ENCODE measurements around the gene PRR5L.
A peak's percentile ranks its signal among the peaks of the same experiment; 100 is the strongest.

PRR5L gene

DNA sequence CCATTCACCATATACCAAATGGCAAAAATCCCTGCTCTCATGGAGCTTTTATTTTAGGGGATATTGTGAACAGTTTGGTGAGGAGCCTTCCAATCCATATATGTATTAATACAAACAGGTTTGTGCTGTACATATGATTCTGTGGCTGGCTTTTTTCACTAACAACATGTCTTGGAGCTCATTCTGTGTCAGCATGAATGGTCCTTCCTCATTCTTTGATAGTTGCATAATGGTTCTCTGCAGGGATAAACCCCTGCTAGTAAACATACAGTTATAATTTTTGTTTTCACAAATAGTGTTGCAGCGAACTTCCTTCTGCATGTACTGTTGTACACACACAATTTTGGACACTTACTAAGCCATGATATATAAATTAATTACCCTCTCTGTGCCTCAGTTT is 8.3 kb downstream of the PRR5L start:
- no peaks in the 10 kb centered on the region for H3K79me1 ChIP-seq (ENCODE audit: low read length)
- no peak overlapping the region for H3K23ac ChIP-seq (ENCODE audit: low read length)
- H3K4ac ChIP-seq (ENCODE audit: low read depth, low read length) = no peak overlapping the region
- H3K4me3 ChIP-seq (ENCODE audit: low read depth, low read length) = no peak overlapping the region
- no peak overlapping the region for H2AFZ ChIP-seq (ENCODE audit: insufficient read depth, low read length, poor library complexity)
- no peaks in the 10 kb centered on the region for H3K79me2 ChIP-seq (ENCODE audit: control insufficient read depth, insufficient read depth, low read length, poor library complexity)
- H3K14ac ChIP-seq (ENCODE audit: low read length) = no peak overlapping the region
- no CpG with 5 or more reads among the region's 1 CpG for WGBS (ENCODE audit: extremely low coverage, insufficient coverage, insufficient read length)
- H3K27me3 ChIP-seq (ENCODE audit: insufficient read depth, low read length) = no peaks in the 10 kb centered on the region
- H3K27ac ChIP-seq (ENCODE audit: low read depth, low read length) = no peak overlapping the region
- no peak overlapping the region for H3K18ac ChIP-seq (ENCODE audit: low read length)
- H3K9ac ChIP-seq (ENCODE audit: low read length) = no peak overlapping the region
- no peak overlapping the region for H3K4me2 ChIP-seq (ENCODE audit: low read length)
- H2AK5ac ChIP-seq (ENCODE audit: low read length) = no peak overlapping the region
- no peak overlapping the region for H2BK120ac ChIP-seq (ENCODE audit: insufficient read depth, low read length, poor library complexity)
- H4K12ac ChIP-seq (ENCODE audit: low read depth, low read length) = no peak overlapping the region
- no peaks in the 10 kb centered on the region for H3K9me3 ChIP-seq (ENCODE audit: insufficient read depth, low read depth, low read length)
- peaks cover 0 to 3% of the 10 kb centered on the region in 2 experiments for H3K4me1 ChIP-seq (ENCODE audit: control insufficient read depth in 1 of 2, insufficient read depth in 2 of 2, low read length in 2 of 2)
- peak in 1 of 2 donors; percentile 8 for DNase-seq
- no peak overlapping the region for H2BK12ac ChIP-seq (ENCODE audit: low read length)
- no peak overlapping the region for H4K91ac ChIP-seq (ENCODE audit: low read depth, low read length)
- H3K36me3 ChIP-seq (ENCODE audit: control insufficient read depth in 1 of 2, insufficient read depth in 2 of 2, low read length in 2 of 2) = no peaks in the 10 kb centered on the region
- H2BK5ac ChIP-seq (ENCODE audit: low read depth, low read length, poor library complexity) = no peak overlapping the region
- H4K8ac ChIP-seq (ENCODE audit: low read depth, low read length) = no peak overlapping the region

DNA sequence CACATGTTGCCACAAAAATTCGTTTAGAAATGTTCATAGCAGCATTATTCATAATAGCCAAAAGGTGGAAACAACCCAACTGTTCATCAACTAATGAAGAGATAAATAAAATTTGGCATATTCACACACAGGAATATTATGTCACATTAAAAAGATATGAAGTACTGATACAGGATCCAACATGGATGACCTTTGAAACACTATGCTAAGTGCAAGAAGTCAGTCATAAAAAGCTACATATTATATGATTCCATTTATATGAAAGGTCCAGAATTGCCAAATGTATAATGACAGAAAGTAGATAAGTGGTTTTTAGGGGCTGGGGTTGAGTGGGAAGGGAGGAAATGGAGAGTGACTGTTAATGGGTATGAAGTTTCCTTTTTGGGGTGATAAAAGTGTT is 9.0 kb downstream of the PRR5L start:
- no peak overlapping the region for H3K18ac ChIP-seq (ENCODE audit: low read length)
- H3K4me1 ChIP-seq (ENCODE audit: control insufficient read depth in 1 of 2, insufficient read depth in 2 of 2, low read length in 2 of 2) = peaks cover 0 to 3% of the 10 kb centered on the region in 2 experiments
- no peak overlapping the region for H3K27ac ChIP-seq (ENCODE audit: low read depth, low read length)
- no peak overlapping the region for H4K91ac ChIP-seq (ENCODE audit: low read depth, low read length)
- H3K9me3 ChIP-seq (ENCODE audit: insufficient read depth, low read depth, low read length) = no peaks in the 10 kb centered on the region
- no peaks in the 10 kb centered on the region for H3K79me2 ChIP-seq (ENCODE audit: control insufficient read depth, insufficient read depth, low read length, poor library complexity)
- no peaks in the 10 kb centered on the region for H3K36me3 ChIP-seq (ENCODE audit: control insufficient read depth in 1 of 2, insufficient read depth in 2 of 2, low read length in 2 of 2)
- no peak overlapping the region for H4K12ac ChIP-seq (ENCODE audit: low read depth, low read length)
- no peak overlapping the region for H2BK120ac ChIP-seq (ENCODE audit: insufficient read depth, low read length, poor library complexity)
- H3K23ac ChIP-seq (ENCODE audit: low read length) = no peak overlapping the region
- no peak overlapping the region for H3K14ac ChIP-seq (ENCODE audit: low read length)
- DNase-seq = no peak
- no peak overlapping the region for H2BK12ac ChIP-seq (ENCODE audit: low read length)
- no peaks in the 10 kb centered on the region for H3K79me1 ChIP-seq (ENCODE audit: low read length)
- H4K8ac ChIP-seq (ENCODE audit: low read depth, low read length) = no peak overlapping the region
- no peak overlapping the region for H2AK5ac ChIP-seq (ENCODE audit: low read length)
- no peak overlapping the region for H2BK5ac ChIP-seq (ENCODE audit: low read depth, low read length, poor library complexity)
- no peaks in the 10 kb centered on the region for H3K27me3 ChIP-seq (ENCODE audit: insufficient read depth, low read length)
- H3K9ac ChIP-seq (ENCODE audit: low read length) = no peak overlapping the region
- no peak overlapping the region for H3K4me2 ChIP-seq (ENCODE audit: low read length)
- H3K4ac ChIP-seq (ENCODE audit: low read depth, low read length) = no peak overlapping the region
- no peak overlapping the region for H2AFZ ChIP-seq (ENCODE audit: insufficient read depth, low read length, poor library complexity)
- no peak overlapping the region for H3K4me3 ChIP-seq (ENCODE audit: low read depth, low read length)
- no CpG with 5 or more reads among the region's 1 CpG for WGBS (ENCODE audit: extremely low coverage, insufficient coverage, insufficient read length)

GRCh38 chr11:36306888-36307287 is 10.8 kb downstream of the PRR5L start:
- Histone ChIP-seq H3K79me1 (ENCODE audit: low read length) (no peaks in the 10 kb centered on the region), H2AFZ (ENCODE audit: insufficient read depth, low read length, poor library complexity) (no peak overlapping the region), H3K14ac (ENCODE audit: low read length) (no peak overlapping the region), H3K4me2 (ENCODE audit: low read length) (no peak overlapping the region), H3K4me1 (ENCODE audit: control insufficient read depth in 1 of 2, insufficient read depth in 2 of 2, low read length in 2 of 2) (peaks cover 0 to 3% of the 10 kb centered on the region in 2 experiments), H3K4ac (ENCODE audit: low read depth, low read length) (no peak overlapping the region), H2BK120ac (ENCODE audit: insufficient read depth, low read length, poor library complexity) (no peak overlapping the region), H3K4me3 (ENCODE audit: low read depth, low read length) (no peak overlapping the region), H4K91ac (ENCODE audit: low read depth, low read length) (no peak overlapping the region), H2BK5ac (ENCODE audit: low read depth, low read length, poor library complexity) (no peak overlapping the region), H4K8ac (ENCODE audit: low read depth, low read length) (no peak overlapping the region), H3K79me2 (ENCODE audit: control insufficient read depth, insufficient read depth, low read length, poor library complexity) (no peaks in the 10 kb centered on the region), H2BK12ac (ENCODE audit: low read length) (no peak overlapping the region), H3K9me3 (ENCODE audit: insufficient read depth, low read depth, low read length) (no peaks in the 10 kb centered on the region), H3K9ac (ENCODE audit: low read length) (no peak overlapping the region), H3K18ac (ENCODE audit: low read length) (no peak overlapping the region), H3K27ac (ENCODE audit: low read depth, low read length) (no peak overlapping the region), H3K27me3 (ENCODE audit: insufficient read depth, low read length) (no peaks in the 10 kb centered on the region), H3K36me3 (ENCODE audit: control insufficient read depth in 1 of 2, insufficient read depth in 2 of 2, low read length in 2 of 2) (no peaks in the 10 kb centered on the region), H4K12ac (ENCODE audit: low read depth, low read length) (no peak overlapping the region), H3K23ac (ENCODE audit: low read length) (no peak overlapping the region), H2AK5ac (ENCODE audit: low read length) (no peak overlapping the region)
- no CpG with 5 or more reads among the region's 3 CpGs for WGBS (ENCODE audit: extremely low coverage, insufficient coverage, insufficient read length)
- DNase-seq = peak; percentile 13 to 70

GRCh38 chr11:36308577-36308976 is 12.5 kb downstream of the PRR5L start:
- H3K9me3 ChIP-seq (ENCODE audit: insufficient read depth, low read depth, low read length) = no peaks in the 10 kb centered on the region
- H2BK12ac ChIP-seq (ENCODE audit: low read length) = no peak overlapping the region
- no CpG with 5 or more reads among the region's 1 CpG for WGBS (ENCODE audit: extremely low coverage, insufficient coverage, insufficient read length)
- no peak overlapping the region for H2BK120ac ChIP-seq (ENCODE audit: insufficient read depth, low read length, poor library complexity)
- H3K14ac ChIP-seq (ENCODE audit: low read length) = no peak overlapping the region
- no peak overlapping the region for H3K9ac ChIP-seq (ENCODE audit: low read length)
- no peak overlapping the region for H3K4me3 ChIP-seq (ENCODE audit: low read depth, low read length)
- H3K79me2 ChIP-seq (ENCODE audit: control insufficient read depth, insufficient read depth, low read length, poor library complexity) = no peaks in the 10 kb centered on the region
- H4K91ac ChIP-seq (ENCODE audit: low read depth, low read length) = no peak overlapping the region
- no peak overlapping the region for H3K18ac ChIP-seq (ENCODE audit: low read length)
- H3K4ac ChIP-seq (ENCODE audit: low read depth, low read length) = no peak overlapping the region
- H3K4me2 ChIP-seq (ENCODE audit: low read length) = no peak overlapping the region
- H3K27ac ChIP-seq (ENCODE audit: low read depth, low read length) = no peak overlapping the region
- H4K8ac ChIP-seq (ENCODE audit: low read depth, low read length) = no peak overlapping the region
- H2AFZ ChIP-seq (ENCODE audit: insufficient read depth, low read length, poor library complexity) = no peak overlapping the region
- H3K27me3 ChIP-seq (ENCODE audit: insufficient read depth, low read length) = no peaks in the 10 kb centered on the region
- H3K4me1 ChIP-seq (ENCODE audit: control insufficient read depth in 1 of 2, insufficient read depth in 2 of 2, low read length in 2 of 2) = peaks cover 3 to 12% of the 10 kb centered on the region in 2 experiments
- no peak overlapping the region for H2AK5ac ChIP-seq (ENCODE audit: low read length)
- H3K36me3 ChIP-seq (ENCODE audit: control insufficient read depth in 1 of 2, insufficient read depth in 2 of 2, low read length in 2 of 2) = no peaks in the 10 kb centered on the region
- H2BK5ac ChIP-seq (ENCODE audit: low read depth, low read length, poor library complexity) = no peak overlapping the region
- H3K79me1 ChIP-seq (ENCODE audit: low read length) = peaks cover 4% of the 10 kb centered on the region
- no peak for DNase-seq
- no peak overlapping the region for H3K23ac ChIP-seq (ENCODE audit: low read length)
- no peak overlapping the region for H4K12ac ChIP-seq (ENCODE audit: low read depth, low read length)

Data from trophoblast cell (in vitro differentiated cells and primary cell).